DND-41 (cell line): ENCODE data around the gene CPXM2.

ENCODE experiments used
- ATAC-seq: fragments of 200-7000 bp; cut with Tn5 transposase; 3 replicates; pipeline ENCODE4 v1.9.1; 2021; ENCODE audit warnings: low read depth; ENCODE audit not compliant: insufficient read depth
- DNase-seq: peaks from one replicate; pipeline ENCODE4 v3.0.0-alpha.2; 2020
- H2AFZ ChIP-seq: 2 replicates; pipeline ENCODE4 v1.6.0; 2012; ENCODE audit warnings: low read depth, low read length
- H3K27ac ChIP-seq: 2 replicates; pipeline ENCODE4 v1.5.1; 2012; ENCODE audit warnings: low read length, inconsistent platforms
- H3K27me3 ChIP-seq: fragments of 200-600 bp; sonication (generic); 2 replicates; pipeline ENCODE4 v1.6.0; 2012; ENCODE audit warnings: low read length, mild to moderate bottlenecking, inconsistent platforms; ENCODE audit not compliant: insufficient read depth, poor library complexity
- H3K36me3 ChIP-seq: 2 replicates; pipeline ENCODE4 v1.5.1; 2012; ENCODE audit warnings: low read length, inconsistent platforms; ENCODE audit not compliant: insufficient read depth
- H3K4me1 ChIP-seq: 2 replicates; pipeline ENCODE4 v1.5.1; 2012; ENCODE audit warnings: mild to moderate bottlenecking, low read length; ENCODE audit not compliant: insufficient read depth
- H3K4me2 ChIP-seq: 2 replicates; pipeline ENCODE4 v1.6.0; 2012; ENCODE audit warnings: mild to moderate bottlenecking, moderate library complexity, low read length, inconsistent platforms; ENCODE audit not compliant: insufficient read depth
- H3K4me3 ChIP-seq, 2 experiments: fragments of 200-600 bp in 1 of 2; shearing (Covaris generic) in 1 of 2; 2 replicates each; pipeline ENCODE4 v1.5.1; 2012 to 2016; ENCODE audit warnings: inconsistent platforms in 2 of 2, low read length in 2 of 2, mild to moderate bottlenecking in 2 of 2, low read depth in 1 of 2, moderate library complexity in 1 of 2
- H3K79me2 ChIP-seq: 2 replicates; pipeline ENCODE4 v1.6.0; 2012; ENCODE audit warnings: low read length, inconsistent platforms; ENCODE audit not compliant: insufficient read depth
- H3K9ac ChIP-seq: 2 replicates; pipeline ENCODE4 v1.6.0; 2012; ENCODE audit warnings: low read depth, mild to moderate bottlenecking, inconsistent platforms, low read length, moderate library complexity
- H3K9me3 ChIP-seq: 2 replicates; pipeline ENCODE4 v1.5.1; 2012; ENCODE audit warnings: low read length, moderate library complexity, mild to moderate bottlenecking, inconsistent platforms; ENCODE audit not compliant: insufficient read depth, severe bottlenecking
- H4K20me1 ChIP-seq: 2 replicates; pipeline ENCODE4 v1.6.0; 2012; ENCODE audit warnings: low read length; ENCODE audit not compliant: insufficient read depth
- EZH2 ChIP-seq: IDR thresholded peaks from 3 replicates; pipeline ENCODE4 v1.6.1; 2012; ENCODE audit warnings: borderline replicate concordance, low read depth, mild to moderate bottlenecking, moderate library complexity, low read length, inconsistent platforms; ENCODE audit not compliant: severe bottlenecking
- TF ChIP-seq, protein P1 (sequence below): IDR thresholded peaks from 2 replicates; pipeline ENCODE4 v1.5.1; 2012; ENCODE audit warnings: borderline replicate concordance, low read length, moderate library complexity, mild to moderate bottlenecking; ENCODE audit not compliant: poor library complexity, severe bottlenecking; ENCODE audit errors: extremely low read depth

CPXM2 gene

DNA sequence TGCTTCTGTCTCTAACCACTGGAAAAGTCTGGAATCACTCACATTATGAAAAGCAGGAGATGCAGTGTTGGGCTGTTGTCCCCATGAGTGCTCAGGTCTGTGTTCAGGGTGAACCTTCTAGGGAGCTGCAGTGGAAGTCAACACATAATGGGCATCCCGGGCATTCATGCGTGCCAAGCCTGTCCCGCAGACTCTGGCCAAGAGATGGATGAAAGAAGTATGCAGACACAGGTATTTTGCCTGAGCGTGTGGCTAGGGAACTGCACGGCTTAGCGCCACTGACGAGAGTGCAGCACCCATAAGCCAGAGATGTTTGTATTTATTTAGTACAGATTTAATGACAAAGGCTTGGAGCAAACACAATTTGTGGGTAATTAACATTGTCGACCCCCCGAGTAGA is 140.7 kb downstream of the CPXM2 start:
- no peak for ATAC-seq
- peaks cover 4% of the 10 kb centered on the region for H3K27me3 ChIP-seq
- no peak for DNase-seq

DNA sequence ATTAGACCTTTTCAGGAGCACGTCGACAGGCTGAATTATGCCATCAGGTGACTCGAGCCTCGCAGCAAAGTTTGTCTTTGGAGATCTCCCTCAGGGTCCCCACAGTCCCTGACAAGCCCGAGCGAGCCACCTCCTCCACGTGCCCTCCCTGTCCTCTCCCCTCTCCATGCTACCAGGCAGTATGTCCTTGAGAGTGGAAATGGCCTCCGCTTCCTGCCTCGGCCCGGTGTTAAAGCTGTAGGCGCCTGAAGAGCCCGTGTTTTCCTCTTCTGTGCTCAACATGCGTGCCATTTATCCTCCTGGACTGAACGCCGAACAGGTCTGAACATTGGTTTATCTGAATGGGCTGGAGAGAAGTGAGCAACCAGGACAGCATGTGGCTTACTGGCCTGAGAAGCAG is 142.9 kb downstream of the CPXM2 start:
- Histone ChIP-seq H3K4me2 (no peak overlapping the region), H3K27ac (no peak overlapping the region), H4K20me1 (no peaks in the 10 kb centered on the region), H3K79me2 (no peaks in the 10 kb centered on the region), H3K4me3 (no peak overlapping the region), H3K9ac (no peak overlapping the region), H2AFZ (no peak overlapping the region), H3K27me3 (peaks cover 11% of the 10 kb centered on the region), H3K9me3 (peaks cover 8% of the 10 kb centered on the region), H3K4me1 (peaks cover 4% of the 10 kb centered on the region), H3K36me3 (no peaks in the 10 kb centered on the region)
- no peak for ATAC-seq
- no peak for TF ChIP-seq EZH2
- TF ChIP-seq, protein P1, sequence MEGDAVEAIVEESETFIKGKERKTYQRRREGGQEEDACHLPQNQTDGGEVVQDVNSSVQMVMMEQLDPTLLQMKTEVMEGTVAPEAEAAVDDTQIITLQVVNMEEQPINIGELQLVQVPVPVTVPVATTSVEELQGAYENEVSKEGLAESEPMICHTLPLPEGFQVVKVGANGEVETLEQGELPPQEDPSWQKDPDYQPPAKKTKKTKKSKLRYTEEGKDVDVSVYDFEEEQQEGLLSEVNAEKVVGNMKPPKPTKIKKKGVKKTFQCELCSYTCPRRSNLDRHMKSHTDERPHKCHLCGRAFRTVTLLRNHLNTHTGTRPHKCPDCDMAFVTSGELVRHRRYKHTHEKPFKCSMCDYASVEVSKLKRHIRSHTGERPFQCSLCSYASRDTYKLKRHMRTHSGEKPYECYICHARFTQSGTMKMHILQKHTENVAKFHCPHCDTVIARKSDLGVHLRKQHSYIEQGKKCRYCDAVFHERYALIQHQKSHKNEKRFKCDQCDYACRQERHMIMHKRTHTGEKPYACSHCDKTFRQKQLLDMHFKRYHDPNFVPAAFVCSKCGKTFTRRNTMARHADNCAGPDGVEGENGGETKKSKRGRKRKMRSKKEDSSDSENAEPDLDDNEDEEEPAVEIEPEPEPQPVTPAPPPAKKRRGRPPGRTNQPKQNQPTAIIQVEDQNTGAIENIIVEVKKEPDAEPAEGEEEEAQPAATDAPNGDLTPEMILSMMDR = no peak
- no peak for DNase-seq

More for the DNA sequence above, 140.7 kb downstream of the CPXM2 start:
- no peaks in the 10 kb centered on the region for H4K20me1 ChIP-seq
- peaks cover 8% of the 10 kb centered on the region for H3K9me3 ChIP-seq
- no peak overlapping the region for H3K4me2 ChIP-seq
- no peak overlapping the region for H3K27ac ChIP-seq
- H3K4me1 ChIP-seq = no peaks in the 10 kb centered on the region
- no peaks in the 10 kb centered on the region for H3K36me3 ChIP-seq
- no peak overlapping the region for H2AFZ ChIP-seq
- H3K9ac ChIP-seq = no peak overlapping the region
- TF ChIP-seq, protein P1 = no peak
- TF ChIP-seq EZH2 = no peak
- no peak overlapping the region for H3K4me3 ChIP-seq
- no peaks in the 10 kb centered on the region for H3K79me2 ChIP-seq

DNA sequence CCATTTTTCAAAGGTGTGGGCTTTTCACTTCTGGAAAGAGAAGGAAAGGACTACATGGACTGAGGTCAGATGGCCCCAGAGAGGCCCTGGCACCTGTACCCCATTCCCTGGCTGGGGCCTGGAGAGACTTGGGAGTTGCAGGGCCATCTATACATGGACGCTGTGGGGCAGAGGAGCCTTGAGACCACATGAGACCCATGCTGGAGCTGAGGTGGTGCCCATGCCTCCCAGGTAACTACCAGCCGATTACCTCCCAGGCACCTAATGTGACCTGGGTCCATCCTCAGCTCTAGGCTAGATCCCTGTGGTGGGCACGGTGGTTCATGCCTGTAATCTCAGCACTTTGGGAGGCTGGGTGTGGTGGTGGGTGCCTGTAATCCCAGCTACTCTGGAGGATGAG is 144.2 kb downstream of the CPXM2 start:
- H3K4me3 ChIP-seq = no peak overlapping the region
- peaks cover 14% of the 10 kb centered on the region for H3K27me3 ChIP-seq
- H3K79me2 ChIP-seq = no peaks in the 10 kb centered on the region
- TF ChIP-seq, protein P1 = no peak
- TF ChIP-seq EZH2 = no peak
- DNase-seq (no peak), ATAC-seq (no peak)
- H3K9ac ChIP-seq = no peak overlapping the region
- no peaks in the 10 kb centered on the region for H3K36me3 ChIP-seq
- H3K9me3 ChIP-seq = peaks cover 8% of the 10 kb centered on the region
- no peak overlapping the region for H3K4me2 ChIP-seq
- H2AFZ ChIP-seq = no peak overlapping the region
- H3K27ac ChIP-seq = no peak overlapping the region
- H3K4me1 ChIP-seq = peaks cover 16% of the 10 kb centered on the region
- H4K20me1 ChIP-seq = peaks cover 3% of the 10 kb centered on the region; the same call in 1 of the 2 replicates

DNA sequence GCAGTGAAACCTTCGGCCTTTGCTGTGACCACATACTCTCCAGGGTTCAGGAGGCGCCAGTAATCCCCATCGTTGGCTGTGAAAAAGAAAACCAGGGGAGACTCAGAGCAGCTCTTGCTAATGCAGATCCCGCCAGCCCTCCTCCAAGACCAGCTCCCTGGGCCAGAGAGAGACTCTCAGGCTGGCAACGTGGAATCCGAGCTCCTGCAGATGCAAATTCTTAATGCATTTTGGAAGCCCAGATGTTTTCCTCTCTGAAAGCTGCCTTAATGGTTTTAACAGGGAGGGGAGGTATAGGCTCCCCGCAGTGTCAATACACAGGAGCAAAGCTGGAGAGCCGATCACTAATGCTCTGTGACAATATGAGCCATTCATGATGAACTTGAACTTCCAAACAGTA is 144.7 kb downstream of the CPXM2 start:
- H3K4me3 ChIP-seq = no peak overlapping the region
- H3K36me3 ChIP-seq = no peaks in the 10 kb centered on the region
- DNase-seq (no peak), ATAC-seq (no peak)
- peaks cover 3% of the 10 kb centered on the region; the same call in 1 of the 2 replicates for H4K20me1 ChIP-seq
- H3K4me1 ChIP-seq = peaks cover 17% of the 10 kb centered on the region
- H3K9me3 ChIP-seq = peaks cover 8% of the 10 kb centered on the region
- H3K79me2 ChIP-seq = no peaks in the 10 kb centered on the region
- peaks cover 14% of the 10 kb centered on the region for H3K27me3 ChIP-seq
- H3K9ac ChIP-seq = no peak overlapping the region
- H3K27ac ChIP-seq = no peak overlapping the region
- H2AFZ ChIP-seq = no peak overlapping the region
- no peak overlapping the region for H3K4me2 ChIP-seq
- TF ChIP-seq, protein P1 = no peak
- TF ChIP-seq EZH2 = no peak
